GM12878 (cell line): ENCODE data around the gene CALM3. TPM values are rescaled to one million over a fixed set of nuclear protein-coding genes. Genes with fewer than 3 reads are reported as not detected.
A peak's percentile ranks its signal among the peaks of the same experiment; 100 is the strongest.

Experiments
- BRCA1 ChIP-seq: IDR thresholded peaks from 2 replicates; pipeline ENCODE4 v1.6.1; 2011; ENCODE audit warnings: low read depth, low read length, improper control_type of control experiment
- EP300 ChIP-seq, 2 experiments: fragments of 150-350 bp in 1 of 2; IDR thresholded peaks; 2 replicates each; pipeline ENCODE4 v1.6.1; 2011 to 2012; ENCODE audit warnings: low read depth in 2 of 2, low read length in 2 of 2, borderline replicate concordance in 1 of 2, improper control_type of control experiment in 1 of 2, inconsistent platforms in 1 of 2; ENCODE audit not compliant: control insufficient read depth in 1 of 2
- FOXK2 ChIP-seq: fragments of 450-650 bp; IDR thresholded peaks from 2 replicates; pipeline ENCODE4 v1.6.1; 2017; ENCODE audit warnings: mild to moderate bottlenecking, moderate library complexity
- HDAC6 ChIP-seq: fragments of 200-600 bp; sonication (generic); IDR thresholded peaks from one replicate; pipeline ENCODE4 v1.8.0; 2017; ENCODE audit warnings: antibody characterized with exemption; ENCODE audit not compliant: unreplicated experiment
- JUND ChIP-seq: IDR thresholded peaks from 2 replicates; pipeline ENCODE4 v1.6.1; 2012; ENCODE audit warnings: low read depth, mild to moderate bottlenecking, low read length, improper control_type of control experiment, moderate library complexity
- NFIC ChIP-seq: IDR thresholded peaks from 2 replicates; pipeline ENCODE4 v1.6.1; 2012; ENCODE audit warnings: low read depth, mild to moderate bottlenecking, inconsistent platforms, low read length, moderate library complexity
- NFYA ChIP-seq: IDR thresholded peaks from 2 replicates; pipeline ENCODE4 v1.6.1; 2011; ENCODE audit warnings: low read depth, mild to moderate bottlenecking, low read length, improper control_type of control experiment, borderline replicate concordance
- RB1 ChIP-seq: fragments of 450-650 bp; formaldehyde crosslinking; IDR thresholded peaks from 2 replicates; pipeline ENCODE4 v1.6.1; 2017; ENCODE audit warnings: mild to moderate bottlenecking, borderline replicate concordance
- RFX5 ChIP-seq: IDR thresholded peaks from 2 replicates; pipeline ENCODE4 v1.6.1; 2011; ENCODE audit warnings: low read depth, low read length, improper control_type of control experiment
- SPI1 ChIP-seq: IDR thresholded peaks from 2 replicates; pipeline ENCODE4 v1.6.1; 2011; ENCODE audit warnings: low read depth, mild to moderate bottlenecking, low read length, moderate library complexity, borderline replicate concordance; ENCODE audit not compliant: insufficient read depth
- SREBF1 ChIP-seq: IDR thresholded peaks from 2 replicates; pipeline ENCODE4 v1.6.1; 2012; ENCODE audit warnings: mild to moderate bottlenecking, low read length
- SRF ChIP-seq, 2 experiments: IDR thresholded peaks; 2 replicates each; pipeline ENCODE4 v1.6.1; 2011; ENCODE audit warnings: low read depth in 2 of 2, low read length in 2 of 2, mild to moderate bottlenecking in 1 of 2, moderate library complexity in 1 of 2
- STAT1 ChIP-seq: fragments of 450-650 bp; conservative IDR thresholded peaks from 2 replicates; pipeline ENCODE4 v1.6.1; 2014; ENCODE audit warnings: antibody characterized with exemption, mild to moderate bottlenecking
- TBL1XR1 ChIP-seq: IDR thresholded peaks from 2 replicates; pipeline ENCODE4 v1.6.1; 2012; ENCODE audit warnings: low read depth, low read length, improper control_type of control experiment
- TCF3 ChIP-seq: IDR thresholded peaks from 2 replicates; pipeline ENCODE4 v1.6.1; 2012; ENCODE audit warnings: low read depth, mild to moderate bottlenecking, low read length, borderline replicate concordance; ENCODE audit not compliant: insufficient read depth
- ZNF274 ChIP-seq: IDR thresholded peaks from one replicate; pipeline ENCODE4 v1.8.0; 2011; ENCODE audit not compliant: insufficient read length, insufficient read depth
- polyA plus RNA-seq, 11 experiments: library from polyadenylated mRNA; depleted of rRNA in 4 of 11; unstranded in 6 of 11; stranded (reverse) in 5 of 11; fragments of >200 nt; fragmentation: Nextera tagmentation in 4 of 11; fragmentation: Illumina TruSeq in 1 of 11; extraction: Ambion mirVana in 4 of 11; extraction: Trizol in 1 of 11; gene quantifications; 1 replicate in 1 of 11; 2 replicates in 10 of 11; pipeline versions ENCODE4 v1.2.1 to v1.2.3, GENCODE V29; 2011 to 2016; ENCODE audit warnings: inconsistent platforms in 2 of 11, missing spikeins in 2 of 11, low read depth in 1 of 11
- total RNA-seq, 4 experiments: library from RNA; depleted of rRNA in 3 of 4; stranded (reverse); fragments of >200 nt in 3 of 4; fragmentation: Illumina TruSeq in 1 of 4; extraction: Trizol in 1 of 4; gene quantifications; 2 replicates each; pipeline versions ENCODE4 v1.2.1 to v1.2.3, GENCODE V29; 2013 to 2021
- TF ChIP-seq, protein P1 (sequence below): IDR thresholded peaks from 2 replicates; pipeline ENCODE4 v1.6.1; 2011; ENCODE audit warnings: low read depth, low read length, improper control_type of control experiment, borderline replicate concordance
- TF ChIP-seq, protein P2 (sequence below): fragments of 450-650 bp; IDR thresholded peaks from 2 replicates; pipeline ENCODE4 v1.6.1; 2017; ENCODE audit warnings: mild to moderate bottlenecking, low read depth, inconsistent platforms; ENCODE audit not compliant: poor library complexity, severe bottlenecking
- TF ChIP-seq, protein P3 (sequence below): IDR thresholded peaks from 2 replicates; pipeline ENCODE4 v1.6.1; 2012; ENCODE audit warnings: mild to moderate bottlenecking, low read depth, low read length
- TF ChIP-seq, protein P4 (sequence below): fragments of 150-350 bp; IDR thresholded peaks from 2 replicates; pipeline ENCODE4 v1.6.1; 2014; ENCODE audit warnings: mild to moderate bottlenecking, low read depth, low read length

The CALM3 gene
- total and polyA plus RNA-seq, 10 of the 15 experiments (the other 5 are each of a cell fraction or from before 2014, with no cell fraction given) = 164 to 849 (median 347) TPM

DNA sequence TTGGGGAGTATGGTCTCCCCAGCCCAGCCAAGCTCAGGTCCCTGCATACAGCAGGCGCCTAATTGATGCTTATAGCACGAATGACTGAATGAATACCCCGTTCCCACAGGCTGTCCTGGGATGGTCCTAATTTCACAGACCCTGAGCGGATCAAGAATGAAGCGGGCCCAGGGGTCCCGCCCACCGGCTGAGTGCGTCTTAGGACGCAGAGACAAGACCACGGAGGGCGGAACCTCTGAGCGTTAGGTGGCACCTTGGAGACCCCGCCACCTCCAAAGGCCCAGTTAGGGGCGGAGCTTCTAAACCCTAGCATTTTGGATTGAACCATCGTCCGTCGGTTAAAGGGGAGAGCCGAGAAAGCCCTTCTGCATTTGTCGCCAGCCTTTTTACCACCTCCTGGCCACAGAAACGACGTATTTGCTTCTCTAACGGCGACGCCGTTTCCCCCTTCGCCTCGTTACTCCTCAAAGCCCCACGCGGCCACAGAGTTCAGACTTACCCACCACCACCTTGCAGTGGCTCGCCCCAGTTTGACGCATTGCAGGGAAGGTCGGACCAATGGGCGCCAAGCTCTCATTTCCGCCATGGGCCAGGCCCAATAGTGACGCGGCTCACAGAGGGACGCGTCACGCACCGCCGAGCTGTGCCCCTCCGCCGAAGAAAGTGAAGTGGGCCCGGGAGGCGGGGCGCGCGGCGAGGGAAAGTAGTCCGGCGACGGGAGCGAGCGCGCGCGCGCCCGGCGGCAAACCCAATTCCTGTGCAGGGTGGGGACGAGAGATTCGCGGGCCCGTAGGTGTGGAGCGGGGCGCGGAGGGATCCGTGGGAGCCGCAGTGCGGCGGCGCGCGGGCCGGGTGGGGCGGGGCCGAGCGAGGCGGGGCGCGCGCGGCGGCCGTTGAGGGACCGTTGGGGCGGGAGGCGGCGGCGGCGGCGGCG lies 479 bp upstream of the CALM3 start (continued):
- TF ChIP-seq, protein P1, sequence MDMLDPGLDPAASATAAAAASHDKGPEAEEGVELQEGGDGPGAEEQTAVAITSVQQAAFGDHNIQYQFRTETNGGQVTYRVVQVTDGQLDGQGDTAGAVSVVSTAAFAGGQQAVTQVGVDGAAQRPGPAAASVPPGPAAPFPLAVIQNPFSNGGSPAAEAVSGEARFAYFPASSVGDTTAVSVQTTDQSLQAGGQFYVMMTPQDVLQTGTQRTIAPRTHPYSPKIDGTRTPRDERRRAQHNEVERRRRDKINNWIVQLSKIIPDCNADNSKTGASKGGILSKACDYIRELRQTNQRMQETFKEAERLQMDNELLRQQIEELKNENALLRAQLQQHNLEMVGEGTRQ = no peak
- TF ChIP-seq ZNF274 (no peak), TCF3 (no peak; the same call in 1 of the 2 replicates), SREBF1 (peak; percentile 99), BRCA1 (0 out of 2 replicates have a peak, but pooled peaks have one; percentile 8), HDAC6 (no peak), EP300 (IDR thresholded peaks at IDR 0.05; ENCODE audit: borderline replicate concordance in 1 of 2, control insufficient read depth in 1 of 2, low read depth in 2 of 2, low read length in 2 of 2) (peak in 1 of 2 experiments; percentile 17; a peak in 1 of 4 replicates), FOXK2 (peak; percentile 99), SPI1 (peak; percentile 26; the same call in 1 of the 2 replicates), TBL1XR1 (peak; percentile 31; the same call in 1 of the 2 replicates), RFX5 (peak; percentile 64; the same call in 1 of the 2 replicates), RB1 (peak; percentile 99), NFIC (peak; percentile 71), JUND (peak; percentile 99), SRF (IDR thresholded peaks at IDR 0.05; ENCODE audit: low read depth in 2 of 2, low read length in 2 of 2) (peak in 1 of 2 experiments; percentile 42; a peak in 1 of 4 replicates), NFYA (no peak; the same call in 1 of the 2 replicates), STAT1 (peak; percentile 99)
- TF ChIP-seq, protein P2, sequence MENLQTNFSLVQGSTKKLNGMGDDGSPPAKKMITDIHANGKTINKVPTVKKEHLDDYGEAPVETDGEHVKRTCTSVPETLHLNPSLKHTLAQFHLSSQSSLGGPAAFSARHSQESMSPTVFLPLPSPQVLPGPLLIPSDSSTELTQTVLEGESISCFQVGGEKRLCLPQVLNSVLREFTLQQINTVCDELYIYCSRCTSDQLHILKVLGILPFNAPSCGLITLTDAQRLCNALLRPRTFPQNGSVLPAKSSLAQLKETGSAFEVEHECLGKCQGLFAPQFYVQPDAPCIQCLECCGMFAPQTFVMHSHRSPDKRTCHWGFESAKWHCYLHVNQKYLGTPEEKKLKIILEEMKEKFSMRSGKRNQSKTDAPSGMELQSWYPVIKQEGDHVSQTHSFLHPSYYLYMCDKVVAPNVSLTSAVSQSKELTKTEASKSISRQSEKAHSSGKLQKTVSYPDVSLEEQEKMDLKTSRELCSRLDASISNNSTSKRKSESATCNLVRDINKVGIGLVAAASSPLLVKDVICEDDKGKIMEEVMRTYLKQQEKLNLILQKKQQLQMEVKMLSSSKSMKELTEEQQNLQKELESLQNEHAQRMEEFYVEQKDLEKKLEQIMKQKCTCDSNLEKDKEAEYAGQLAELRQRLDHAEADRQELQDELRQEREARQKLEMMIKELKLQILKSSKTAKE = peak; percentile 96
- TF ChIP-seq, protein P3, sequence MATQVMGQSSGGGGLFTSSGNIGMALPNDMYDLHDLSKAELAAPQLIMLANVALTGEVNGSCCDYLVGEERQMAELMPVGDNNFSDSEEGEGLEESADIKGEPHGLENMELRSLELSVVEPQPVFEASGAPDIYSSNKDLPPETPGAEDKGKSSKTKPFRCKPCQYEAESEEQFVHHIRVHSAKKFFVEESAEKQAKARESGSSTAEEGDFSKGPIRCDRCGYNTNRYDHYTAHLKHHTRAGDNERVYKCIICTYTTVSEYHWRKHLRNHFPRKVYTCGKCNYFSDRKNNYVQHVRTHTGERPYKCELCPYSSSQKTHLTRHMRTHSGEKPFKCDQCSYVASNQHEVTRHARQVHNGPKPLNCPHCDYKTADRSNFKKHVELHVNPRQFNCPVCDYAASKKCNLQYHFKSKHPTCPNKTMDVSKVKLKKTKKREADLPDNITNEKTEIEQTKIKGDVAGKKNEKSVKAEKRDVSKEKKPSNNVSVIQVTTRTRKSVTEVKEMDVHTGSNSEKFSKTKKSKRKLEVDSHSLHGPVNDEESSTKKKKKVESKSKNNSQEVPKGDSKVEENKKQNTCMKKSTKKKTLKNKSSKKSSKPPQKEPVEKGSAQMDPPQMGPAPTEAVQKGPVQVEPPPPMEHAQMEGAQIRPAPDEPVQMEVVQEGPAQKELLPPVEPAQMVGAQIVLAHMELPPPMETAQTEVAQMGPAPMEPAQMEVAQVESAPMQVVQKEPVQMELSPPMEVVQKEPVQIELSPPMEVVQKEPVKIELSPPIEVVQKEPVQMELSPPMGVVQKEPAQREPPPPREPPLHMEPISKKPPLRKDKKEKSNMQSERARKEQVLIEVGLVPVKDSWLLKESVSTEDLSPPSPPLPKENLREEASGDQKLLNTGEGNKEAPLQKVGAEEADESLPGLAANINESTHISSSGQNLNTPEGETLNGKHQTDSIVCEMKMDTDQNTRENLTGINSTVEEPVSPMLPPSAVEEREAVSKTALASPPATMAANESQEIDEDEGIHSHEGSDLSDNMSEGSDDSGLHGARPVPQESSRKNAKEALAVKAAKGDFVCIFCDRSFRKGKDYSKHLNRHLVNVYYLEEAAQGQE = no peak
- TF ChIP-seq, protein P4, sequence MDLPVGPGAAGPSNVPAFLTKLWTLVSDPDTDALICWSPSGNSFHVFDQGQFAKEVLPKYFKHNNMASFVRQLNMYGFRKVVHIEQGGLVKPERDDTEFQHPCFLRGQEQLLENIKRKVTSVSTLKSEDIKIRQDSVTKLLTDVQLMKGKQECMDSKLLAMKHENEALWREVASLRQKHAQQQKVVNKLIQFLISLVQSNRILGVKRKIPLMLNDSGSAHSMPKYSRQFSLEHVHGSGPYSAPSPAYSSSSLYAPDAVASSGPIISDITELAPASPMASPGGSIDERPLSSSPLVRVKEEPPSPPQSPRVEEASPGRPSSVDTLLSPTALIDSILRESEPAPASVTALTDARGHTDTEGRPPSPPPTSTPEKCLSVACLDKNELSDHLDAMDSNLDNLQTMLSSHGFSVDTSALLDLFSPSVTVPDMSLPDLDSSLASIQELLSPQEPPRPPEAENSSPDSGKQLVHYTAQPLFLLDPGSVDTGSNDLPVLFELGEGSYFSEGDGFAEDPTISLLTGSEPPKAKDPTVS = no peak
